CD4-positive, alpha-beta T cell (primary cell): ENCODE data around the gene CDRT4. TPM values are rescaled to one million over a fixed set of nuclear protein-coding genes. Genes with fewer than 3 reads are reported as not detected.

Experiments used
- ATAC-seq: fragments of 200-7000 bp; cut with Tn5 transposase; one replicate; pipeline ENCODE4 v1.10.0; 2022; ENCODE audit warnings: mild to moderate bottlenecking; ENCODE audit not compliant: poor library complexity
- CTCF ChIA-PET: fragments of 350-600 bp; sonication (Branson Sonifier 250); formaldehyde crosslinking; loops from one replicate; lab custom pipeline; 2021; ENCODE audit warnings: antibody characterized with exemption, inconsistent platforms; lab: Charles Lee
- POLR2A ChIA-PET: fragments of 350-600 bp; sonication (Branson Sonifier 250); formaldehyde crosslinking; loops from one replicate; lab custom pipeline; 2021; ENCODE audit warnings: antibody characterized with exemption, inconsistent platforms; lab: Charles Lee
- DNase-seq, 14 experiments: peaks; one replicate each; pipeline ENCODE4 v3.0.0-alpha.2; 2013 to 2020; ENCODE audit warnings: mixed read lengths in 2 of 14
- H3K27ac ChIP-seq, 2 donors: one replicate each; pipeline versions ENCODE4 v1.5.1 to v1.7.0; 2013; ENCODE audit warnings: low read length in 2 of 2, low read depth in 1 of 2, mild to moderate bottlenecking in 1 of 2
- H3K27me3 ChIP-seq, 2 experiments: 1 replicate in 1 of 2; 2 replicates in 1 of 2; pipeline versions ENCODE4 v1.6.1 to v1.7.0; 2013; ENCODE audit warnings: low read length in 2 of 2, control low read depth in 1 of 2, mild to moderate bottlenecking in 1 of 2, moderate library complexity in 1 of 2; ENCODE audit not compliant: insufficient read depth in 2 of 2, control insufficient read depth in 1 of 2
- H3K36me3 ChIP-seq: one replicate; pipeline ENCODE4 v1.6.1; 2013; ENCODE audit warnings: low read length, control low read depth; ENCODE audit not compliant: insufficient read depth
- H3K4me1 ChIP-seq: one replicate; pipeline ENCODE4 v1.6.1; 2013; ENCODE audit warnings: low read length, control low read depth; ENCODE audit not compliant: insufficient read depth
- H3K4me3 ChIP-seq: one replicate; pipeline ENCODE4 v1.5.1; 2013; ENCODE audit warnings: mild to moderate bottlenecking, low read length, moderate library complexity
- H3K9me3 ChIP-seq, 2 experiments: 1 replicate in 1 of 2; 2 replicates in 1 of 2; pipeline versions ENCODE4 v1.6.1 to v1.7.0; 2013; ENCODE audit warnings: low read length in 2 of 2, mild to moderate bottlenecking in 2 of 2, control low read depth in 1 of 2, moderate library complexity in 1 of 2; ENCODE audit not compliant: control insufficient read depth in 1 of 2, insufficient read depth in 1 of 2
- H3K27ac Mint-ChIP-seq: one replicate; pipeline ENCODE4 v1.8.0; 2020; ENCODE audit warnings: mixed read lengths
- H3K27me3 Mint-ChIP-seq: one replicate; pipeline ENCODE4 v1.8.0; 2021; ENCODE audit warnings: mixed read lengths
- H3K36me3 Mint-ChIP-seq: one replicate; pipeline ENCODE4 v1.8.0; 2021; ENCODE audit warnings: low read depth, mixed read lengths
- H3K4me1 Mint-ChIP-seq: one replicate; pipeline ENCODE4 v1.8.0; 2021; ENCODE audit warnings: low read depth, mixed read lengths
- H3K4me3 Mint-ChIP-seq: one replicate; pipeline ENCODE4 v1.8.0; 2020; ENCODE audit warnings: mild to moderate bottlenecking, mixed read lengths
- H3K9me3 Mint-ChIP-seq: one replicate; pipeline ENCODE4 v1.8.0; 2020; ENCODE audit warnings: mixed read lengths
- CTCF ChIP-seq: fragments of 200-600 bp; IDR thresholded peaks from one replicate; pipeline ENCODE4 v1.8.0; 2022; ENCODE audit warnings: antibody characterized with exemption, mild to moderate bottlenecking
- intact Hi-C, 2 experiments: fragments of 100-400 bp; cut with DNase I in 1 of 2; cut with micrococcal nuclease in 1 of 2; formaldehyde crosslinking; loops; one replicate each; pipeline versions ENCODE4 v1.15.1 to v1.9.0; 2023 to 2025; cut with DNase I, micrococcal nuclease
- total RNA-seq, 174 experiments: library from RNA in 2 of 174; stranded (reverse) in 2 of 174; gene quantifications; one replicate each; pipeline ENCODE4 v1.2.3 and lab custom pipeline; 2021 to 2026

The CDRT4 gene
- total RNA-seq, 2 experiments from 2014 or later, result 0.89 to 3.3 TPM

DNA sequence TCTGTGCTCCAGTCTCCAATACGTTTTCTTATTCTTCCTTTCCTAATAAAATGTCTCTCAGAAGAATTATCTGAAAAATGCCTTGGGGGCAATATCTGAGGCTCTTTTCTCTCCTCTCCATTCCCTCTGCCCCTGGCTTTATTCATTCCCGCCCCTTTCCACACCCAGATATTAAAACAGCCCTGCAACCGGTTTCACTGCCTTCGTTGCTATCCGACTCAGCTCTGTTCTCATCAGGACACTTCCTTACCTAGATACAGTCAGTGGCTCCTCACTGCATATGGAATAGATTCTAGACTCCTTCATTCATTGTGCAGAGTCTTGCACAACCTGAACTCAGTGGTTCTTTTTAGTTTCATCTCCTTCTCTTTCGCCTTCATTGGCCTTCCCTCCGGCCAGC lies 74.0 kb downstream of the CDRT4 start:
- no peak overlapping the region for H3K27ac Mint-ChIP-seq

DNA sequence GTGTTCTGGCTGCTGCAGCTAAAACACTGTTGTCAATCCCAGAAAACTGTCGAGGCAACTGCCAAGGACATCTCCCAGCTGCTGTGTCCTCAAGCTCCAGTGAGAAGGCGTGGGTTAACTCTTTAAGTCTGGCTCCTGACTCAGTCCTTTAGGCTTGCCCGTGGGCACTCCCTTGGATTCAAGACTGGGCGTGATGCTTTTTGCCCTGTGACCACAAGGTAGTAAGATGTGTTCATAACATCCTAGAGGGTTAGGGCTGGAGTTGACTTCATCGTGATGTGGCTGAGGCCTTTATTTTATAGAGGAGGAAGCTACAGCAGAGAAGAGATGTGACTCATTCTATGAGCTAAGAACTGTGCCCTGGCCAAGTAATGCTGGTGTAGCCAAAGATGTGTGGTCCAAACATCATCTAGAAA lies 75.1 kb downstream of the CDRT4 start:
- Histone ChIP-seq H3K9me3 (no peaks in the 10 kb centered on the region), H3K27ac (no peak overlapping the region), H3K36me3 (no peaks in the 10 kb centered on the region), H3K4me1 (no peaks in the 10 kb centered on the region), H3K4me3 (no peak overlapping the region), H3K27me3 (peaks cover 0 to 4% of the 10 kb centered on the region in 2 experiments)
- no peak overlapping the region for H3K4me3 Mint-ChIP-seq
- no peak for TF ChIP-seq CTCF
- H3K36me3 Mint-ChIP-seq, result no peaks in the 10 kb centered on the region
- no peak for DNase-seq
- peaks cover 22% of the 10 kb centered on the region for H3K27me3 Mint-ChIP-seq
- intact Hi-C loops, result no loop called here
- ATAC-seq, result no peak
- H3K27ac Mint-ChIP-seq, result no peak overlapping the region
- H3K9me3 Mint-ChIP-seq, result no peaks in the 10 kb centered on the region
- CTCF ChIA-PET, result no interaction called here
- no peaks in the 10 kb centered on the region for H3K4me1 Mint-ChIP-seq
- POLR2A ChIA-PET, result no interaction called here

More for the DNA sequence above, 74.0 kb downstream of the CDRT4 start:
- no peak for TF ChIP-seq CTCF
- ATAC-seq (no peak), DNase-seq (no peak)
- peaks cover 30% of the 10 kb centered on the region for H3K27me3 Mint-ChIP-seq
- no peak overlapping the region for H3K4me3 Mint-ChIP-seq
- Histone ChIP-seq H3K27me3 (peaks cover 0 to 4% of the 10 kb centered on the region in 2 experiments), H3K4me3 (no peak overlapping the region), H3K27ac (no peak overlapping the region), H3K4me1 (no peaks in the 10 kb centered on the region), H3K9me3 (no peaks in the 10 kb centered on the region), H3K36me3 (no peaks in the 10 kb centered on the region)
- H3K9me3 Mint-ChIP-seq, result no peaks in the 10 kb centered on the region
- intact Hi-C loops, result no loop called here
- H3K36me3 Mint-ChIP-seq, result no peaks in the 10 kb centered on the region
- no peaks in the 10 kb centered on the region for H3K4me1 Mint-ChIP-seq
- ChIA-PET CTCF (no interaction called here), POLR2A (no interaction called here)

DNA sequence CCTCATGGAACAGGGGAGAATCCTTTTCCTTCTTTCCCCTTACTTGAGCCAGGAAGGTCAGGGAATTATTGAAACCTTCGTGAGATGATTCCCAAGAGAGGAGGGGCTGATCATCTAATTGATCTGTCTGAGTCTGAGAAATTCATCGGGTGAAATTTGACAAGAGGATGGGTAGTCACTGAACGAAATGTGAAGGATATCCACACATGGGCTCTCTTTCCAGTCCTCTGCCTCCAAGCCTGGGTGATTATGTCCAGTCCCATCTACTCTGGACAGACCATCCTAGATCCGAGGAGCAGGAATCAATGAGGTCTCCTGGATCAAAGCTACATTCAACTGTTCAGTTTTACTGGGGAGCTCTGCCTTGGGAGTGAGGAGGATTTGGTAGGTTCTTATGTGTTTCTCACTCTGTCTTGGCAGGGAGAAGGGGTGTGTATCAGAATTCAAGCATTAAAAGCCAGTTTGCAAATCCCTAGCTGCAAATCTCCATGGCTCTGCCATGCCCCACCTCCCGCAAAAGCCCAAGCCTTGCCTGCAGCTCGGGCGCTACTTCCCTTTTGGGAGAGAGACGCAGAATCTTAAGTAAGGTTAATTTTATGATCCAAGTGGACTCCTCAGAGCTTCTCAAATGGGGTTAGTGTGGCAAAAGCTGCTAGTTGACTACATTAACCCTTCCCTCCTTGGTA lies 78.9 kb downstream of the CDRT4 start:
- H3K4me1 ChIP-seq, result no peaks in the 10 kb centered on the region
- Mint-ChIP-seq H3K27ac (no peak overlapping the region), H3K36me3 (no peaks in the 10 kb centered on the region), H3K4me1 (no peaks in the 10 kb centered on the region), H3K27me3 (peaks cover 38% of the 10 kb centered on the region), H3K9me3 (no peaks in the 10 kb centered on the region), H3K4me3 (no peak overlapping the region)
- H3K36me3 ChIP-seq, result no peaks in the 10 kb centered on the region
- H3K9me3 ChIP-seq, result peaks cover 0 to 3% of the 10 kb centered on the region in 2 experiments
- TF ChIP-seq CTCF, result no peak
- no peak overlapping the region for H3K4me3 ChIP-seq
- peaks cover 2 to 18% of the 10 kb centered on the region in 2 experiments for H3K27me3 ChIP-seq
- ChIA-PET POLR2A (no interaction called here), CTCF (no interaction called here)
- H3K27ac ChIP-seq, result no peak overlapping the region
- intact Hi-C loops, result no loop called here
- ATAC-seq (no peak), DNase-seq (no peak)
